ENCODE results near the gene OR5M3. TPM values are rescaled to one million over a fixed set of nuclear protein-coding genes. Genes with fewer than 3 reads are reported as not detected.

Gene OR5M3
- total RNA-seq, 1 experiment from 2014 or later, result not detected

DNA sequence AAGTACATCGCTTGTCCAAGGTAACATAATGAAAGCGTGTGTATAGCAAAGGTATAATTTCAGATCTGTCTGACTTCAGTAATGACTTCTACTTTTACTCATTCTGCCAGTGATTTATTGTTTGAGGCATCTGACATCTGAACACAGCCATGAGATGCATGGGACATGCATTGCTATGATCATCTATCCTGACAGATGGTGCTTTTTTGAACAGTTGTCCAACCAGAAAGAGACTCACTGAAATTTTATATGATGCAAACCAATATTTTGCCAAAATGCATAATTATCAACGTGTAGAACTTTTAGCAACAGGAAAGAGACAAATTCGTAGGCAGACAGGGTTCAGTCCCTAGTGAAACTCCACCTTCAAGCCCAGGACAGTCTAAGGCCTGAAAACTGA lies 19.6 kb downstream of the OR5M3 start:
- no peak overlapping the region for H3K23ac ChIP-seq (ENCODE audit: insufficient read length, low read depth, low read length)
- no peak for DNase-seq
- no peak overlapping the region for H3K27ac ChIP-seq (ENCODE audit: insufficient read length, low read depth, low read length)
- no peaks in the 10 kb centered on the region for H3K79me1 ChIP-seq (ENCODE audit: insufficient read depth, low read depth, low read length, poor library complexity, severe bottlenecking)
- no peak overlapping the region for H4K5ac ChIP-seq (ENCODE audit: insufficient read length, low read depth, low read length)
- no peak overlapping the region for H3K4ac ChIP-seq (ENCODE audit: low read depth, low read length)
- no peak overlapping the region for H3T11ph ChIP-seq (ENCODE audit: low read length)
- no peak overlapping the region for H4K8ac ChIP-seq (replicated peaks; ENCODE audit: insufficient read length, low read depth, low read length)
- H2BK5ac ChIP-seq (ENCODE audit: insufficient read length, low read length), result no peak overlapping the region
- H2AK5ac ChIP-seq (ENCODE audit: insufficient read length, low read length), result no peak overlapping the region
- TF ChIP-seq, protein P1, sequence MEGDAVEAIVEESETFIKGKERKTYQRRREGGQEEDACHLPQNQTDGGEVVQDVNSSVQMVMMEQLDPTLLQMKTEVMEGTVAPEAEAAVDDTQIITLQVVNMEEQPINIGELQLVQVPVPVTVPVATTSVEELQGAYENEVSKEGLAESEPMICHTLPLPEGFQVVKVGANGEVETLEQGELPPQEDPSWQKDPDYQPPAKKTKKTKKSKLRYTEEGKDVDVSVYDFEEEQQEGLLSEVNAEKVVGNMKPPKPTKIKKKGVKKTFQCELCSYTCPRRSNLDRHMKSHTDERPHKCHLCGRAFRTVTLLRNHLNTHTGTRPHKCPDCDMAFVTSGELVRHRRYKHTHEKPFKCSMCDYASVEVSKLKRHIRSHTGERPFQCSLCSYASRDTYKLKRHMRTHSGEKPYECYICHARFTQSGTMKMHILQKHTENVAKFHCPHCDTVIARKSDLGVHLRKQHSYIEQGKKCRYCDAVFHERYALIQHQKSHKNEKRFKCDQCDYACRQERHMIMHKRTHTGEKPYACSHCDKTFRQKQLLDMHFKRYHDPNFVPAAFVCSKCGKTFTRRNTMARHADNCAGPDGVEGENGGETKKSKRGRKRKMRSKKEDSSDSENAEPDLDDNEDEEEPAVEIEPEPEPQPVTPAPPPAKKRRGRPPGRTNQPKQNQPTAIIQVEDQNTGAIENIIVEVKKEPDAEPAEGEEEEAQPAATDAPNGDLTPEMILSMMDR (conservative IDR thresholded peaks at IDR 0.05), result no peak
- no peaks in the 10 kb centered on the region; the same call in 1 of the 2 replicates for H3K4me1 ChIP-seq (ENCODE audit: insufficient read depth, low read length)
- H4K20me1 ChIP-seq (ENCODE audit: control insufficient read depth, insufficient read depth, insufficient read length), result no peaks in the 10 kb centered on the region
- no peak overlapping the region for H2AFZ ChIP-seq (ENCODE audit: low read length)
- no peaks in the 10 kb centered on the region for H3K36me3 Mint-ChIP-seq (ENCODE audit: insufficient read depth in 1 of 3, low read depth in 3 of 3)
- no peaks in the 10 kb centered on the region for H3K79me2 ChIP-seq (ENCODE audit: insufficient read depth, low read length)
- H3K9me3 Mint-ChIP-seq, result peaks cover 0 to 4% of the 10 kb centered on the region in 2 experiments; a peak in 1 of 5 replicates
- no peak overlapping the region for H2BK15ac ChIP-seq (ENCODE audit: low read depth, low read length)
- H3K4me1 Mint-ChIP-seq, result peaks cover 0 to 6% of the 10 kb centered on the region in 2 experiments; a peak in 2 of 4 replicates
- no peak overlapping the region for H4K91ac ChIP-seq (ENCODE audit: insufficient read length, low read depth, low read length)
- no peak overlapping the region for H3K27ac Mint-ChIP-seq
- no peak overlapping the region for H3K4me2 ChIP-seq (ENCODE audit: insufficient read depth, insufficient read length, low read length)
- H3K27me3 ChIP-seq (ENCODE audit: insufficient read depth, low read length), result no peaks in the 10 kb centered on the region
- no peak overlapping the region for H2BK12ac ChIP-seq (ENCODE audit: insufficient read length, low read depth, low read length)
- H3K18ac ChIP-seq (ENCODE audit: insufficient read length, low read depth, low read length), result no peak overlapping the region
- H3K14ac ChIP-seq (ENCODE audit: insufficient read depth, low read length), result no peak overlapping the region
- no peak overlapping the region for H3K4me3 Mint-ChIP-seq
- peaks cover 3% of the 10 kb centered on the region for H3K9me3 ChIP-seq (ENCODE audit: control insufficient read depth, low read depth, low read length)
- no peak overlapping the region for H3K56ac ChIP-seq (ENCODE audit: insufficient read length, low read depth, low read length)
- H2BK20ac ChIP-seq (ENCODE audit: low read depth, low read length, poor library complexity, severe bottlenecking), result no peak overlapping the region
- no peak overlapping the region for H2BK120ac ChIP-seq (ENCODE audit: low read depth, low read length, poor library complexity, severe bottlenecking)
- H3K27me3 Mint-ChIP-seq (ENCODE audit: low read depth), result no peaks in the 10 kb centered on the region
- no peak overlapping the region for H3K9ac ChIP-seq (ENCODE audit: extremely low read depth, insufficient read length, low read length)
- WGBS (ENCODE audit: extremely low coverage, insufficient read length, low lambda C conversion rate), result no CpG with 5 or more reads among the region's 4 CpGs
- H3K23me2 ChIP-seq (ENCODE audit: insufficient read length, low read depth, low read length, poor library complexity, severe bottlenecking), result no peaks in the 10 kb centered on the region

Other genes starting within 250 kb of the OR5M3 start
- gene OR5T2, start 239.1 kb downstream of the OR5M3 start, total RNA-seq (2021), result not detected in 2 replicates
- not detected in 2 replicates for gene OR5T3, start 221.1 kb downstream of the OR5M3 start, total RNA-seq (2021)
- gene OR5T1, start 199.2 kb downstream of the OR5M3 start, total RNA-seq (2021), result not detected in 2 replicates
- gene OR8H1, start 181.1 kb downstream of the OR5M3 start, total RNA-seq (2021), result not detected in 2 replicates
- gene OR8K3, start 158.2 kb downstream of the OR5M3 start, total RNA-seq (2021), result not detected in 2 replicates
- not detected in 2 replicates for gene OR8K1, start 127.3 kb downstream of the OR5M3 start, total RNA-seq (2021)
- gene OR8J1, start 119.1 kb downstream of the OR5M3 start, total RNA-seq (2021), result not detected in 2 replicates
- not detected in 2 replicates for gene OR8U1, start 97.7 kb downstream of the OR5M3 start, total RNA-seq (2021)
- gene OR5AL1, start 60.7 kb downstream of the OR5M3 start, total RNA-seq (2021), result not detected in 2 replicates
- not detected in 2 replicates for gene OR5M8, start 18.0 kb upstream of the OR5M3 start, total RNA-seq (2021)
- not detected in 2 replicates for gene OR5M11, start 69.9 kb upstream of the OR5M3 start, total RNA-seq (2021)
- gene OR5M10, start 104.4 kb upstream of the OR5M3 start, total RNA-seq (2021), result not detected in 2 replicates
- not detected in 2 replicates for gene OR5M1, start 141.5 kb upstream of the OR5M3 start, total RNA-seq (2021)
- not detected in 2 replicates for gene OR5AP2, start 169.1 kb upstream of the OR5M3 start, total RNA-seq (2021)
- gene OR5AR1, start 190.3 kb upstream of the OR5M3 start, total RNA-seq (2021), result not detected in 2 replicates
- not detected in 2 replicates for gene OR9G1, start 225.7 kb upstream of the OR5M3 start, total RNA-seq (2021)

Data from H9 (cell line).